Small intestine (tissue), 16 donors: ENCODE data around the gene ERMARD. TPM values are rescaled to one million over a fixed set of nuclear protein-coding genes. Genes with fewer than 3 reads are reported as not detected.
A peak's percentile ranks its signal among the peaks of the same experiment; 100 is the strongest.

Source experiments
- DNase-seq, 2 donors: peaks; one replicate each; pipeline versions ENCODE4 v3.0.0 to v3.0.0-alpha.2; 2013
- FAIRE-seq: peaks from 2 replicates; lab custom pipeline; 2012; peaks lifted over from hg19 to GRCh38; lab: Jason Lieb, UNC
- H3K27ac ChIP-seq, 3 donors: one replicate each; pipeline ENCODE4 v1.5.1; 2013; ENCODE audit warnings: low read length in 2 of 3, mild to moderate bottlenecking in 2 of 3, control low read depth in 1 of 3, inconsistent platforms in 1 of 3, low read depth in 1 of 3, moderate library complexity in 1 of 3
- H3K27me3 ChIP-seq, 3 donors: one replicate each; pipeline ENCODE4 v1.6.1; 2013; ENCODE audit warnings: low read length in 3 of 3, inconsistent platforms in 1 of 3; ENCODE audit not compliant: control insufficient read depth in 3 of 3, insufficient read depth in 3 of 3
- H3K36me3 ChIP-seq, 3 donors: one replicate each; pipeline ENCODE4 v1.6.1; 2013; ENCODE audit warnings: low read length in 3 of 3, inconsistent platforms in 1 of 3, low read depth in 1 of 3, mild to moderate bottlenecking in 1 of 3, moderate library complexity in 1 of 3; ENCODE audit not compliant: control insufficient read depth in 3 of 3, insufficient read depth in 2 of 3
- H3K4me1 ChIP-seq, 3 donors: one replicate each; pipeline ENCODE4 v1.6.1; 2013; ENCODE audit warnings: low read length in 2 of 3, inconsistent platforms in 1 of 3, low read depth in 1 of 3, mild to moderate bottlenecking in 1 of 3, moderate library complexity in 1 of 3; ENCODE audit not compliant: control insufficient read depth in 3 of 3, insufficient read depth in 2 of 3
- H3K4me3 ChIP-seq, 3 donors: one replicate each; pipeline ENCODE4 v1.5.1; 2013; ENCODE audit warnings: low read length in 3 of 3, control low read depth in 1 of 3, inconsistent platforms in 1 of 3, low read depth in 1 of 3, mild to moderate bottlenecking in 1 of 3, moderate library complexity in 1 of 3
- H3K9me3 ChIP-seq, 2 donors: one replicate each; pipeline ENCODE4 v1.6.1; 2013; ENCODE audit warnings: low read depth in 1 of 2, low read length in 1 of 2; ENCODE audit not compliant: control insufficient read depth in 2 of 2, insufficient read depth in 1 of 2
- WGBS, 3 donors: extraction: QIAGEN DNeasy Blood & Tissue Kit; methylation state at CpG; one replicate each; pipeline ENCODE4 v1.1.7; 2013; 5-methylcytosine and 5-hydroxymethylcytosine counted together
- long read RNA-seq, 10 donors: transcript quantifications; one replicate each; lab custom pipeline, GENCODE V29; 2026
- polyA plus RNA-seq, 4 donors: library from polyadenylated mRNA; stranded (reverse) in 3 of 4; unstranded in 1 of 4; fragments of 200-250 nt in 3 of 4; fragments of 120-200 nt in 1 of 4; gene quantifications; one replicate each; pipeline versions ENCODE4 v1.2.1 to v1.2.3, GENCODE V29; 2013
- donor health status: healthy with polysubstance abuse.
- donor health status: control.
- donor health status: control.
- donor health status: Bipolar disorder and iron deficiency.
- donor health status: healthy.

ERMARD gene
- polyA plus RNA-seq = 10 to 100 TPM; 20.5 to 55.9 (median 33.6) TPM
- long read RNA-seq, donor 1, partial matches to known transcripts = 7 of 16 reads
- long read RNA-seq, donor 1, other reads (novel, unspliced or antisense) = 0 of 16 reads
- long read RNA-seq, donor 2 = 0 reads
- long read RNA-seq, donor 3, partial matches to known transcripts = 7 of 9 reads
- long read RNA-seq, donor 3, other reads (novel, unspliced or antisense) = 0 of 9 reads
- long read RNA-seq, donor 4 = 0 reads
- long read RNA-seq, donor 5, partial matches to known transcripts = 0 of 1 reads
- long read RNA-seq, donor 5, other reads (novel, unspliced or antisense) = 0 of 1 reads
- long read RNA-seq, donor 6, partial matches to known transcripts = 5 of 6 reads
- long read RNA-seq, donor 6, other reads (novel, unspliced or antisense) = 0 of 6 reads
- long read RNA-seq, donor 7, partial matches to known transcripts = 0 of 1 reads
- long read RNA-seq, donor 7, other reads (novel, unspliced or antisense) = 0 of 1 reads
- long read RNA-seq, donor 8 = 0 reads
- long read RNA-seq, donor 9 = 0 reads
- long read RNA-seq, donor 10, partial matches to known transcripts = 0 of 4 reads
- long read RNA-seq, donor 10, other reads (novel, unspliced or antisense) = 0 of 4 reads

- peak within 1 kb of the TSS; percentile 78 to 84 (median 84) for H3K4me3 ChIP-seq
- no peak for FAIRE-seq
Measured at GRCh38 chr6:169751242-169752073, at the start of gene ERMARD, which contains the start of gene DYNLT2. Gene ERMARD, plus strand, starts transcription at chr6:169751622. Its CDS starts 36 bp downstream, at chr6:169751658. Gene DYNLT2, minus strand, starts transcription at chr6:169751572. Its CDS starts 114 bp downstream, at chr6:169751458.

GRCh38 chr6:169701954-169702839 is 49.2 kb upstream of the ERMARD start, which contains the start of the genes C6orf120 and WDR27:
Gene C6orf120, plus strand, starts transcription at chr6:169702126. Its CDS starts 334 bp downstream, at chr6:169702460.
Gene WDR27, minus strand, starts transcription at chr6:169702029. Its CDS starts 13,024 bp downstream, at chr6:169689005.
- Histone ChIP-seq H3K36me3 (peaks cover 0 to 14% (median 2%) of the 10 kb centered on the region in 3 donors), H3K4me1 (peaks cover 5 to 20% (median 5%) of the 10 kb centered on the region in 3 donors), H3K4me3 (peak within 1 kb of the TSS; percentile 89 to 96 (median 93)), H3K27ac (peak within 1 kb of the TSS; percentile 96 to 98 (median 98)), H3K9me3 (no peaks in the 10 kb centered on the region), H3K27me3 (no peaks in the 10 kb centered on the region)
- FAIRE-seq = no peak
- WGBS, 3 donors = 0 to 1% (median 0%) methylated on average over 78 to 92 of the region's 92 CpGs
- peak; percentile 95 to 98 for DNase-seq

More at GRCh38 chr6:169751242-169752073, at the start of gene ERMARD, which contains the start of gene DYNLT2:
- Histone ChIP-seq H3K27ac (peak within 1 kb of the TSS; percentile 93 to 96 (median 95)), H3K27me3 (no peaks in the 10 kb centered on the region), H3K36me3 (peaks cover 0 to 2% (median 0%) of the 10 kb centered on the region in 3 donors), H3K4me1 (peaks cover 0 to 6% (median 0%) of the 10 kb centered on the region in 3 donors), H3K9me3 (no peaks in the 10 kb centered on the region)
- WGBS, 3 donors = 0 to 1% (median 0%) methylated on average over 58 to 90 of the region's 90 CpGs
- peak; percentile 94 to 99 for DNase-seq

DNA sequence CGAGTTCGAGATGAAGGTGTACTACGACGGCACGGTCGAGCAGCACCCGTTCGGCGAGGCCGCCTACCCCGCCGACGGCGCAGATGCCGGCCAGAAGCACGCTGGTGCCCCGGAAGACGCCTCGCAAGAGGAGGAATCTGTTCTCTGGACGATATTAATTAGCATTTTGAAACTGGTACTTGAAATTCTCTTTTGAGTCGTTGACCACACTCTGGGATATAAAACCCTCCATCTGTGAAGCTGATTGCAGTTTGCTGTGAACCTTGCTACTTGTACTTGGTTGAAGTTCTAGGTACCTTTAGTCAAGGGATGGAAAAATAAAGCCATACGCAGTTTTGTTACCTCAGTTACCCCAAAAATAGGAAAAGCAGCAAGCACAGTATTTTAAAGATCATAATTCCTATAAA is 48.6 kb upstream of the ERMARD start:
- Histone ChIP-seq H3K4me1 (peaks cover 5 to 20% (median 5%) of the 10 kb centered on the region in 3 donors), H3K4me3 (peak overlapping the region; percentile 89 to 96 (median 93)), H3K27ac (peak overlapping the region; percentile 96 to 98 (median 98)), H3K36me3 (peaks cover 0 to 12% (median 2%) of the 10 kb centered on the region in 3 donors), H3K27me3 (no peaks in the 10 kb centered on the region), H3K9me3 (no peaks in the 10 kb centered on the region)
- FAIRE-seq = no peak
- WGBS, 3 donors = 1 to 3% (median 1%) methylated on average over 22 of the region's 22 CpGs
- DNase-seq = no peak

DNA sequence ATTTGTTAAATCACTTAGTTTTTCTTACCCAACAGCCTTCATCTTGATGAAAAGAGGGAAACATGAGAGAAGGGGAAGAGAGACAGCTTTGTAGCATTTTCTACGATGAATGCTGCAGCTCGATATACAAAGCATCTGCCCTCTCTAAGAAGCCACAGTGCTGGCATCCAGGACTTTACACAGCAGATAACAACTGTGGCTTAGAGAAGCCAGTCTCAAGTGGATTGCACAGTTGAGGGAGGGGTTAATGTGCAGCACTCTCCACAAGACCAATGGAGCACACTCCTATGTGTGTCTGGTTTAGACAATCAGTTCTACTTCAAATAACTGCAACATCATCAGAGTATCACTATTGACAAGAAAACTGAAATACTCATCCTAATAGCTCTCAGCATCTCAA is 43.6 kb upstream of the ERMARD start:
- FAIRE-seq (no peak), DNase-seq (no peak)
- H3K27me3 ChIP-seq = no peaks in the 10 kb centered on the region
- peaks cover 0 to 10% (median 5%) of the 10 kb centered on the region in 3 donors for H3K4me1 ChIP-seq
- H3K9me3 ChIP-seq = no peaks in the 10 kb centered on the region
- no peak overlapping the region for H3K27ac ChIP-seq
- H3K4me3 ChIP-seq = no peak overlapping the region
- peaks cover 2 to 9% (median 4%) of the 10 kb centered on the region in 3 donors for H3K36me3 ChIP-seq
- WGBS, 3 donors = 89 to 95% (median 93%) methylated on average over 2 of the region's 2 CpGs

- no peak for FAIRE-seq
- no peaks in the 10 kb centered on the region for H3K27me3 ChIP-seq
- H3K9me3 ChIP-seq = no peaks in the 10 kb centered on the region
- H3K4me1 ChIP-seq = peaks cover 0 to 10% (median 3%) of the 10 kb centered on the region in 3 donors
- H3K27ac ChIP-seq = no peak overlapping the region
- peaks cover 2 to 19% (median 5%) of the 10 kb centered on the region in 3 donors for H3K36me3 ChIP-seq
- H3K4me3 ChIP-seq = no peak overlapping the region
- DNase-seq = no peak
Measured at GRCh38 chr6:169709293-169709692, 42.1 kb upstream of the ERMARD start.

GRCh38 chr6:169710009-169710408 is 41.4 kb upstream of the ERMARD start:
- 62 to 83% (median 73%) methylated on average over 3 of the region's 3 CpGs for WGBS, 3 donors
- no peak for DNase-seq
- H3K9me3 ChIP-seq = no peaks in the 10 kb centered on the region

GRCh38 chr6:169714178-169714577 is 37.2 kb upstream of the ERMARD start:
- peak overlapping the region in 1 of 3 donors; percentile 65 for H3K27ac ChIP-seq
- no peak overlapping the region for H3K4me3 ChIP-seq
- no peaks in the 10 kb centered on the region for H3K9me3 ChIP-seq
- peaks cover 2 to 34% (median 15%) of the 10 kb centered on the region in 3 donors for H3K36me3 ChIP-seq
- no peaks in the 10 kb centered on the region for H3K27me3 ChIP-seq
- FAIRE-seq = no peak
- DNase-seq = no peak
- H3K4me1 ChIP-seq = no peaks in the 10 kb centered on the region
- WGBS, 3 donors = 96 to 100% (median 96%) methylated on average over 2 of the region's 2 CpGs

More at GRCh38 chr6:169710009-169710408, 41.4 kb upstream of the ERMARD start:
- Histone ChIP-seq H3K36me3 (peaks cover 2 to 19% (median 9%) of the 10 kb centered on the region in 3 donors), H3K4me3 (no peak overlapping the region), H3K27ac (no peak overlapping the region), H3K4me1 (peaks cover 0 to 7% (median under 1%) of the 10 kb centered on the region in 3 donors), H3K27me3 (no peaks in the 10 kb centered on the region)
- FAIRE-seq = no peak
